NCI-H2029 treated with DMSO at 0.1 percent for 48 hours (cell line): ENCODE data around the gene RASD1.
"Not testable (repeated sequence)": the region's sequence is repeated elsewhere in the genome, so short reads cannot be mapped to it uniquely, and the experiment has no call there.

ENCODE experiments used
- DNase-seq: peaks from one replicate; lab custom pipeline; 2025; lab: John Stamatoyannopoulos, UW

Gene RASD1

DNA sequence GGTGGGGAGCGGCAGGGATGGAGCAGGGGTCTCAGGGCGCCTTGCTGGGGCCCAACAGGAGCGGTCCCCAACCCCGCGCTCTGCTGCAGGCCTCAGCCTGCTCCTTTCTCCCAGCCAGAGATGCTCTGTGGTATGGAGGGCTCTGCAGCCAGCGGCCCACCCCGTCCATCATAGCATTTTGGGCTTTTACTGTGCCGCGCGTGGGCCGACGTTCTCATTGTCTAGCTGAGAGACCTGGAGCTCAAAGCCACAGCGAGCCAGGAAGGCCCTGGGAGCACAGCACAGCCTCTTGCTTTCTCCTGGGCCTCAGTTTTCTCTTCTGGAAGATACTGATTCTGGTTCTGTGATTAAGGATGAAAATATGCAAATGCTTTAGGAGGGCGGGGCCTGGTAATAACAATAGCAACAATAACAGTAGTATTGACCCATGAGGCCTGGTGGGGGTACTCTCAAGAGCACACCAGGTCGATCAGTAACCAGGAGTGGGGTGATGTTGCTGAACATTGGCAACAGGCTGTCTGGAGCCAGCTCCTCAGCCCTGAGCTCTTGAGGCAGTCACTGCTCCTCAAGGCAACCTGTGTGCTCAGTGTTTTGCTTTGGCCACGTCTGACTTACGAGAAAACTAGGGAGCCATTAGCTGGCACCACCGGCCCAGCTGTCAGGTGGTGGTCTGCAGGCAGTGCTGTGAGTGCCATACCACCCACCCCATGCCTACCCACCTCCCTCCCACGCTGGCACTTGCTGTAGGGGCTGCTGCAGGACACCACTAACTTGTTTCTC is 1.1 kb upstream of the RASD1 start:
- DNase-seq: no peak

DNA sequence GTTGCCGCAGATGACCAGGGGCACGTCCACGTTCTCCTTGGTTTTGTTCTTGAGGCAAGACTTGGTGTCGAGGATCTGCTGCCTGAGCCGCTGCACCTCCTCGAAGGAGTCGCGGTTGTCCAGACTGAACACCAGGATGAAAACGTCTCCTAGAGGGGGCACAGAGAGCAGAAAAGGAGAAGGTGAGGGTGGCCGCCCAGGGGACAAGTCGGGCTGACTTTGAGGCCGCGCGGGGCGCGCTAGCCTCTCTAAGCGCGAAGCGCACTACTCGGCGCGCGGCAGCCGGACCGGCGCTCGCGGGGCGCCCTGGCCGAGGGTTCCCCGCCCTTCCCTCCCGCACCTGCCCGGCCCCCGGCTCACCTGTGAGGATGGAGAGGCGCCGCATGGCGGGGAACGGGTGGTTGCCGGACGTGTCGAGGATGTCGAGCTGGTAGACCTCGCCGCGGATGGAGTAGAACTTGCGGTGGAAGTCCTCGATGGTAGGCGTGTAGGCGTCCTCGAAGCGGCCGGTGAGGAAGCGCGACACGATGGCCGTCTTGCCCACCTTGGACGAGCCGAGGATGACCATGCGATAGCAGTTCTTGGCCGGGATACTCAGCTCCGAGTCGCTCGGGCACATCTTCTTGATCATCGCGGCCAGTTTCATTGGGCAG is 533 bp downstream of the RASD1 start:
- DNase-seq: no peak

DNA sequence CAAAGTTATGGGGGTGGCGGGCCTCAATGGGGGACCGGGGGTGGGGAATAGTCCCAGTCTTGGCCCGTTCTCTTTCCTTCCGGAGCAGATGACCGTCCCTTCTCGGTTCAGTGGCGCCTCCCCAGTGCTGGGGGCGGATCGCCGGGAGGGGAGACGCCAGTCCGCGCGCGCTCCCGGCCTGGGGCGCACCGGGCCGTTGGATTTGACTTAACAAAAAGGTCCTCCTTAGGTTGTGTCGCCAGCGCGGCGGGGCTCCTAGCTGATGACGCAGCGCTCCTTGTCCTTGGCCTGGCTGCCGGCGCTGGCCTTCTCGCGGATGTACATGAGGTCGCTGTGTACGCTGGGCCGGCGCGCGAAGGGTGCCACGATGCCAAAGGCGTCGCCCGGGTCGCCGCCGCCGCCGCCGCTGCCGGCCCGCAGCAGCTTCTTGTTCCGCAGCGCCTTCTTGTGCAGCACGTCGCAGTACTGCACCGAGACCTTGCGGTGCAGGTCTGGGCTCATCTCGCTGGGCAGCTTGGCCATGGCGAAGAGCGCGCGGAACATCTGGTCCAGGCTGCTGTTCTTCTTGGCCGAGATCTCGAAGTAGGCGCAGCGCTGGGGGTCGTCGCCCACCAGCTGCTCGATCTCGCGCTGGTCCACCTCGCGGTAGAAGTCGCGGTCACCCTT is 1.2 kb downstream of the RASD1 start:
- DNase-seq: no peak

DNA sequence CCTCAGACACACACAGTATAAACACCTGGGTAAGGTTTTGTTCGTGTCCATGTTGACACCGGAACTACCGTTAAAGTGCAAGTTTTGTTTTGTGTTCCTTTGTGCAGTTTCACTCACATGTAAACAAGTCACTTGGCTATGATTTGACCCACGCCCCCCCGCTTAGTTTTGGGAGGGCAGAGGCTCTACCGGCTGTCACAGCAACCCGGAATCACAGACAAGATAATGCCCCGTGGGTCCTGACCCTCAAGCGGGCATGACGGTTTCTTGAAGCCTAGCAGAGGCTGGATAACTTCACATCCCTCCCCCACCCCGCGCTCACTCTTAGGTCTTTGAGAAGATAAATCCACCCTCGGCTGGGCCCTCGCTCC is 1.7 kb downstream of the RASD1 start:
- DNase-seq: no peak

DNA sequence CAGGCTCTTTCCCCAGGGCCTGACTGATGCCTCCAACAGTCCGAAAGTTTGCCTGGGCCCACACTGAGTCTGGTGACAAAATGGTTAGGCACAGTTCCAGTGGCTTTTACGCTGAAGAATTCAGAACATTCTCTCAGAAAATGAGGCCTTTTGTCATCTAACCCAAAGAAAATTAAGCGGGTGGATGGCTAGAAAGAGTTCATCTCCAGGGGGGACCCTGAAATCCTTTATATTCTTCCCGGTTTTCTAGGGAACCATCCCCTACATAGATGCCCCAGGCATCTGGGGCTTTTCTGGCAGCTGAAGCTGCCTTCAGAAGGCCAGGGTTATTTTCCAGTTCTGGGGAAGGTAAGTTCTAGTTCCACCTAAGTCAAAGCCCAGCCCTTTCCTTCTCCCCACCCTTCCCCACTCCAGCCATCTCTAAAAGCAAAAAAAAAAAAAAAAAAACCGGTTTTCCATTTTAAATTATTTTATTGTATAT is 2.2 kb downstream of the RASD1 start:
- DNase-seq: no peak

DNA sequence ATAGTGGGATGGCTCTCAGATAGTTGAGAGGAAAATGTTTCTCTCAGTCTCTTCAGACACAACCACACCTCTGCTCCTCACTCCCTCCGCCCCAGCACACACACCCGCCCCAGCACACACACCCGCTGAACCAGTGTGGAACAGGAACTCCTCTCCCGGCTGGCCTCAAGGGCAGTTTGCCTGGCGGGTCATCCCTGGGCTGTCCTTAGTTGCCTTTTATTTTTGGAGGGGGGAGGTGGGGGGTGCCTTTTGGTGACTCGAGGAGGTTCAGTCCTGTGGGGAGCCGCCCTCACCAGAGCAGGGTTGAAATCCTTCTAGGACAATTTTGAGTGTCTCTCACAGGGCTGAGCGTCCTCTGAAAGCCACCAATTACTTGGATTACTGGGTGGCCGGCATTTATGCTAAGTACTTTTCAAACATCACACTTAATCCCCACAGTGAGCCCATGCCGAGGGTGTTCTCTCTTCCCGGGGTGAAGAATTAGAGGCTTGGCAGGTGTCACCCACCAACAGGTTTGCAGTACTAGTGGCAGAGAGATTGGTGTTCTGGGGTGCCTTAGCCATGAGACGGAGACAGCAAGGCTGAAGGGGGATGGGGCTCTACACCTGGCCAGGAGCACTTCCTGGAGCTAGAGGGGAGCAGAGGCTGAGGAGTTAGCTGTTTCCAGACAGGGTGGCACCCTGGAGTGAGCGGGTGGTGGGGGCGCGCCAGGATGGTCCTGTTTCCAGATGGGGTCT is 2.8 kb downstream of the RASD1 start:
- DNase-seq: no peak

DNA sequence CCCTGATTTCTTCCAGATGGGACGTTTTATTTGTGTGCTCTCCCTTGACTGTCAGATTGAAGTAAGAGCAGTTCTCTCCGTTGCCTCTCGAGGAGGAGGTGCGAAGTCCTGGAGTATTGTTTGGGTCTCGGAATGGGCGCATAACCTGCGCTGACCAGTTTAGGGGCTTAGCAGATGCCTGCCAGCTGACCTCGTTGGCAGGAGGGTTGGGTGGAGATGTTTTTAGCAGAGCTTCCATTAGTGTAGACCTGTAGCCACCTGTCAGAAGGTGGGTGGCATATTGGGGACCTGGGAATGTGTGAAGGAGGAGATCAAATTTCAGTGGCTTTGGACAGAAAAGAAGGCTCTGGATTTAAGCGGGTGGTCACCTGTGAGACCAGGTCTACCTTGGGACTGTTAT is 3.6 kb downstream of the RASD1 start:
- DNase-seq: no peak

DNA sequence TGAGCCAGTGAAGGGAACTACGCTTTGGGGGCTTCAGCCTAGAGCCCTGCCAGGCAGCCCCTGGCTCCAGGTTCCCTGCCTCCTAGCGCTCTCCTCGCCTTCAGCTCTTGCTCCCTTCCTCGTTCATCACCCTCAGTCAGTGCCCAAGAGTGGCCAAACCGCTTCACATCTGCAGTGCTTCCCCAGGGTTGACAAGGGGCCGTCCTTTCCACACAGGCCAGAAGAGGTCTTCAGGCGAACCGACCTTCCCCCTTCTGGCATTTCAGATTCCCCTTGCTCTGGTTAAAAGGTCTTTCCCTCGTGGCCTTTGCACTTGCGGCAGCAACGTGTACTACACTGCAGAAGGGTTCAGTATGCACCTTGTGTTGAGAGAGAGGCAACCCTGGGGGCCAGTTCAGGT is 4.1 kb downstream of the RASD1 start:
- no peak for DNase-seq

DNA sequence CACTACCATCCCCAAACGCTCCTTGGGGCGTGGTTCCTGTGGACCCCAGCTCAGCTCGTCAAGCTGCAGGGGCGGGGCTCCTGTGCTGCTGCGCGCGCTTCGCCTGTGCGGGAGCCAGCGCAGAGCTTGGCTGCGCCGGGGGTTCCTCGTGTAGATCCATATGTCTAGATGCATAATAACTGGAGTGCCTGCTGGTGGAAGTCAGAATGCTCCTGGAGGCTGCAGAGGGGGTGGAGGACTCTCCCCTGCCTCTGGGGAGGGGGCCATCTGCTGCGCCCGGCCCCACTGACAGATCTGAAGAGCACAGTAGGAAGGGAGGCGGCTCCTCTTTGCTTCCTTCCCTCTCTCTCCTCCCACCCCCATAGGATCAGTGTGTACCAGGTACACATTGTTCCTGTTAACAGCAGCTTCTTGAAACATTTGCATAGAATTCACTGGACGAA is 4.6 kb downstream of the RASD1 start:
- DNase-seq: no peak

DNA sequence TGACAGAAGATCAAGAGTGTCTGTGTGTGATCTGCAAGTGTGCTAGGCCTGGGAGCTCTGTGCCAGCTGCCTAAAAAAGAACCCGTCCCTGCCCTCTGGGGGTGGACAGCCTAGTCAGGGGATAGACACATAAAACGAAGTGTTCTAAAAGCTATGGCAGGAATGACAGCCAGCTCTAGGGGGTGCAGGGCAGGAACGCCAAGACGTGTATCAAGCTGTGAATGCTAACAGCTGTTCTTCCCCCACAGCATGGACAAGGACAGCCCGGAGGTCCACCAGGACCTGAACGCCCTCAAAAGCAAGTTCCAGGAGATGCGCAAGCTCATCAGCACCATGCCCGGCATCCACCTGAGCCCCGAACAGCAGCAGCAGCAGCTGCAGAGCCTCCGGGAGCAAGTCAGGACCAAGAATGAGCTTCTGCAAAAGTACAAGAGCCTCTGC is 5.1 kb downstream of the RASD1 start:
- DNase-seq: no peak

DNA sequence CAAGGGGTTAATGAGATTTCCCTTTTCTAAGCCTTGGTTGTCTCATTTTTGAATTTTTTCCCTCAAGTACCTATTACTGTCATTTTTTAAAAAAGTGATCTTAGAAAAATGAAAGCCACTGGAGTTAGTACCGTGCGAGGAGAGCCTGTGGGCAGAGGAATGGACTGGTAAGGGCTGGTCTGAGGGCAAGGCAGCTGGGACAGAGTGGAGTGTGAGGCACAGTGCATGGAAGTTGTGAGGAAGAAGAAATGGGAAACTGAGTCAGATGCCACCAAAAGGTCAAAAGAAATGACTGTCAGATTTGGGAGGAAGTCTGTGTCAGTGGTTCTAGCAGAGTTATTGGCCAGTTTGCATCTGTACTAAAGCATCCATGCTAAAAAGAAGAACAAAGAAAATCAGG is 8.2 kb downstream of the RASD1 start:
- no peak for DNase-seq

DNA sequence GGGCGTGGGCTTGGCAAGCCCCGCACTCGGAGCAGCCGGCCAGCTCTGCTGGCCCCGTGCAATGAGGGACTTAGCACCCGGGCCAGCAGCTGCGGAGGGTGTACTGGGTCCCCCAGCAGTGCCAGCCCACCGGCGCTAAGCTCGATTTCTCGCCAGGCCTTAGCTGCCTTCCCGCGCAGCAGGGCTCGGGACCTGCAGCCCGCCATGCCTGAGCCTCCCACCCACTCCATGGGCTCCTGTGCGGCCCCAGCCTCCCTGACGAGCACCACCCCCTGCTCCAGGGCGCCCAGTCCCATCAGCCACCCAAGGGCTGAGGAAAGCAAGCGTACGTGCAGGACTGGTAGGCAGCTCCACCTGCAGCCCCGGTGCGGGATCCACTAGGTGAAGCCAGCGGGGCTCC is 9.8 kb downstream of the RASD1 start:
- DNase-seq: not testable (repeated sequence)

DNA sequence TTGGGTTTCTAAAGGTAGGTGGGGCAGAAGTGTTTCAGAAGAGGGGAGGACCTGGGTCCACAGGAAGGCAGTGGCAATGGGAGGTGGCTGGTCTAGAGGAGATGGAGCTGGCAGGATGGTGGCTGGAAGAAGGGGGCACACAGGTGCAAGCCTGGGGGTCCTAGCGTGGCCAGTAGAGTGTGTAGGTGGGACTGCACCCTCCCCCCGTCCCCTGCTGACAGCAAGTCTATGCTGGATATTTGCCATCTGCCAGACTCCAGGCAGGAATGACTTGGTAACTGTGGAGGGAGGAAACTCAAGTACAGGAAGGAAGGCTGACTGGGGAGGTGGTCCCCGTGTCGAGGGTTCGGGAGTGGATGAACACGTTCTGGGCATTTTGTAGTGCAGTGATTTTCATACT is 10.8 kb downstream of the RASD1 start:
- DNase-seq: no peak

DNA sequence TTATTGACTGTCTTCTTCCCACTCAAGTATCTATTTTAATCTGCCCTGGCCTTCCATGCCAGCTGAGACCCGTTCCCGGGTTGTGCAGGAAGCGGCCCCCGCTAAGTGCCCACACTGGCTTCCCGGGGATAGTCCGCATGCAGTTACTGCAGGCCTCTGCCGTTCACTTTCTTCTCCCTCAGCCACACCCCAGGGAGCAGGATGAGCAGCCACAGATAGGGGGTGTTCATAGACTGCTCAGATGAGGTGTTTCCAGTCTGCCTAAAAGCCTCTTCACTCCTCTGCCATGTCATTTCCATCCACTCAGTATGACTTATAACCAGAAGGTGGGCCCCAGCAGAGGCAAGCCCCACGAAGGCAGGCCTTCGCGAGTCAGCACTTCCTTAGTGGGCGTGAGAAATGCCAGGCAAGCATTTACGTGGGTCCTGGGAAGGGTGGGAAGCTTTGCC is 11.7 kb downstream of the RASD1 start:
- DNase-seq: no peak

DNA sequence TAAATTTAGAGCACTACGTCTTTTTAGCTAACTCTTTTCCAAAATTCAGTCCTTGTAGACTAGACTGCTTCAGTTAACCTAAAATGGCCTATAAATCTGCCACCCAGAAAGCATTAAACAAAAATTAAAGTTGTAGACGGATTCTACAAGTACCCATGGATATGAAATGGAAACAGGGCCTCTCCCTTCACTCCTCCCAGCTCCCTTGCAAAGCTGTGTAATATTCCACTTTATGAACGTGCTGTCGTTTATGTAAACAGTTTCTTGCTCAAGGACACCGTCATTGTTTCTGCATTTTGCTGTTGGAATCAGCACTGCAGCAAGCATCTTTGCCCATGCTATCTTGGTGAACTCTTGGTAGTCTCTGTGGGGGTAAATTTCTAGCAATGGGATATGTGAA is 14.3 kb downstream of the RASD1 start:
- no peak for DNase-seq

DNA sequence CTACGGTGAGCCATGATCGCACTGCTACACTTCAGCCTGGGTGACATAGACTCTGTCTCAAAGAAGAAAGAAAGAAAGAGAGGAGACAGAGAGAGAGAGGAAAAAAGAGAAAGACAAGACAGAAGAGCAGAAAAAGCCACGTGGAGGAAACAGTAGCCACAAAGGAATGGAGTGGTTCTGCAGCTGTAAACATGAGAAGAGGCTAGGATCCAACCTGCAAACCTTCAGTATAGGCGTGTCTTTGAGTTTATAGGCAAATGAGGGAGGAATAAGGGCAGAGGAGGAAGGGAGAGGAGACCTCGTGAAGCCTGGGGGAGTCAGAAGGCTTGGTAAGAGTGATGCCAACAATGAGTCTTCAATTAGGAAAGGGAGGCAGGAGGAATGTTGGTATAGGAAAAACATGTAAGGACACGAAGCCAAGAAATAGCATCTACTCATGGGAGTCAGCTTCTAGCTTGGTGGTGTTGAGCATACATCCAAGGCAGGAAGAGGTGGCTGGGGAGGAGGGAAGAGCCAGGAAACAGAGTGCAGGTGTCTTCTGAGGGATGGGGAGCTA is 15.5 kb downstream of the RASD1 start:
- no peak for DNase-seq

DNA sequence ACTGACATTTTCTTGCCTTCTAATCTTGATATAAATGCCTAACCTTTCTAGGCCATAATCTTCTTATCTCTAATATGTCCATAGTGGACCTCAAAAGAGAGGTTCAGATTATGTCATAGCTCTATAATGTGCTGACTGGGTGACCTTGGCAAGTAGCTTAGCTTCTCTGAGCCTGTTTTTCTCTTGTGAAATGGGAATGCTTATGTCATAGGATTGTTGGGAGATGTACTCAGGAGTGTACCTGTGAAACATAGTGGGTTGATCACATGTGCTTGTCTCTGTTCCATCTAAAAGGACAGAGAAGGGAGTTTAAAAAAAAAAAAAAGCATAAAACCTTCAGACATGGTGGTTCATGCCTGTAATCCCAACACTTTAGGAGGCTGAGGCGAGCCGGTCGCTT is 17.0 kb downstream of the RASD1 start:
- DNase-seq: no peak

DNA sequence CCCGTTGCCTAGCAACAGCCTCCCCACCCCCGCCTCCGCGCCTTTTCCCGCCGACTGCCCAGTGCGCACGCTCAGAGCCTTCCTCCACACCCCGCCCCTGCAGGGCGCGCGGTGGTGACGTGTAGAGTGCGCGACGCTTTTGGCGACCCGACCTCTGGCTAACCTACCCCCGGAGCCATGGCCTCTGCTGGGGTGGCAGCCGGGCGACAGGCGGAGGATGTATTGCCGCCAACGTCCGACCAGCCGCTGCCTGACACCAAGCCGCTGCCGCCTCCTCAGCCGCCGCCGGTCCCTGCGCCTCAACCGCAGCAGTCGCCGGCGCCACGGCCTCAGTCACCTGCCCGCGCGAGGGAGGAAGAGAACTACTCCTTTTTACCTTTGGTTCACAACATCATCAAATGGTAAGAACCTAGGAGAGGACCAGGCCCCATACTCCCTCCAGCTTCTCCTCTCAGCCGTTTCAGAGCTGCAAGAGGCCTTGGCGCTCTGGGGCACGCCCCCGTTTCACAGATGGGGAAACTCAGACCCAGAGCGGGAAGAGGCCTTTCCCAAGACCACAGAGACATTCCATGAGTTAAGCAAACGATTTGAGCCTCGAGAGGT is 19.2 kb downstream of the RASD1 start, which contains the start of gene MED9:
MED9 (plus strand) TSS at position 136 of the 603 bp plus-strand sequence; CDS start at position 178, 42 bp downstream.
- peak; percentile 73 for DNase-seq

DNA sequence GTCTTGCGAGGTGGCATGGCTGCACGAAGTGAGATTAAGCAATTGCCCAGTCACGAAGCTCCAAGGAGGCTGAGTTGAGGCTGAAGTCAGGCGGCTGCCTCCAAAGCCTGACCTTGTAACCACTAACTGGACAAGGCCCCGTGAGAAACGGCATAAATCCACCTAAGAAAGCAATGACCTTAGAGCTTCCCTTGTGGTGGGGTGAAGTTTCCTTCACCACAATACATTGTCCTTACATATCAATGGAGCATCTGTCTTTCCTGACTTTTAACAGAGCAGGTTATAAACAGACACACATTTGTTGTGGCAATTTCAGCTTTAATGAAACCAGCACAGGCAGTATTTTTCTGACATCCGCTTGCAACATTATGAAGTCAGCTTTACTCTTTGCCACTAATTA is 21.9 kb downstream of the RASD1 start:
- DNase-seq: no peak

DNA sequence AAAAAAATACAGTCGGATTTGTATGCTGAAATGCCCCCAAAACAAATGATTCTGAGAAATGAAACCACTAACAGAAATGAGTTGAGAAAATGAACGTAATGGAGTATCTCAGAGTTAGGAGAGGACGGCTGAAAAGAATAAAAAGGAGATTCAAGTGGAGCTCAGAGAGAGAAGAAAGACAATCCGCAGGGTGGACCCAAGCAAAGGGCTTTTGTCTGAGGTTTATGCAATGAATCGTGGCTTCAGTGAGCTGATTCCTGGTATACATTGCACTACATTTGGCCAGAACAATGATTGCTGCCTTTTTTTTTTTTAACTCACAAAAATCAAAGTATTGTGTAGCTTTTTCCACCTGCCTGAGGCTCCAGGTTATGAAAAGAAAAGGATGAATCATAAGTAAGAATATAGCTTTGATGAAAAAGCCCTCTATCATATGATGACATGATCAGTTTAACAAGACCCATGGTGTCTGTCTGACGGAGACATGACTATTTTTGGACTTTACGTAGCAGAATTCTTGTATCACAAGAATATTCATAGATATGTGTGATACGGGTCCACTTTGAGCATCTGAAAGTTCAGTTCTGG is 23.8 kb downstream of the RASD1 start:
- DNase-seq: no peak

DNA sequence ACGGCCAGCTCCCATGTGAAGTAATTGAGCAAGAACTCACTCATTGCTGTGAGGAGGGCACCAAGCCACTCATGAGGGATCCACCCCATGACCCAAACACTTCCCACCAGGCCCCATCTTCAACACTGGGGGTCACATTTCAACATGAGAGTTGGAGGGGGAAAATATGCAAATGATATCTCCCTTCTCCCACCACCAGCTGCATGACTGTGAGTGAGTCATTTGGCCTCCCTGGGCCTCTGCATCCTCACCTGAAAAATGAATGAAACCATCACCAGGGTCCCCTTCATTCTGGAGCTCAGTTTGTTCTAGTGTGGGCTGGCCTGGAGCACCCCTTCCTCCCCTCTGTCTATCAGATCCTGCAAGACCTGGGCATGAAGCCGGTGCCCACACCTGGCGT is 26.2 kb downstream of the RASD1 start:
- DNase-seq: no peak
